ENCODE measurements around the gene SDCBP2. TPM values are rescaled to one million over a fixed set of nuclear protein-coding genes. Genes with fewer than 3 reads are reported as not detected.

The SDCBP2 gene
- polyA plus RNA-seq, 1 donor (not counting 4 experiments of a cell fraction or from before 2014, with no cell fraction given): 36.0 TPM

DNA sequence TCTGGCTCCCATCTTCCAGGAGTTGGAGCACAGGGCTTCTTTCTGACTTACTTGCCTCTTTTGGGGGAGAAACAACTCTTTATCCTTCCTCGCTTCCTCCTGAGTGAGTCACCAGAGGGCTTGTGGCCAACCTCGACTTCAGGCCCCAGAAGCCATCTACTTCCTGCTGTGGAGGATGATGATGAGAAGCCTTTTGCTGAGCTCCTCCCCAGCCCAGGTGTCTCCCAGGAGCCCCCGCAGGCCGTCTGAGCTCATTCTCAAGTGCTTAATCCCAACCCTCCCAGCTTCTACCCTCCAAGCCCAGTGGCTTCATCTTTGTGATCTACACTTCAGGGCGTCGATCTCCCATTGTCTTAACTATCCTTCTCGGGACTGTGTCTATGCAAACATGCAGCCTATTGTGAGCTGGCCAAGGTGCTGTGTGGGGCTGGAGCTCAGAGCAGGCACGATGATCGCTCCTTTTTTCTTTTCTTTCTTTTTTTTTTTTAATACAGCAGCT is 27.9 kb downstream of the SDCBP2 start:
- no peaks in the 10 kb centered on the region for H3K27me3 ChIP-seq (ENCODE audit: control insufficient read depth, extremely low read depth, insufficient read depth, low read length)
- H3K4me2 ChIP-seq (ENCODE audit: control insufficient read depth, extremely low read depth, insufficient read depth, low read depth, low read length): peak overlapping the region; percentile 4
- peaks cover 9% of the 10 kb centered on the region for H3K4me1 ChIP-seq (ENCODE audit: control insufficient read depth, extremely low read depth, insufficient read depth, low read length)
- H3K4me3 ChIP-seq (ENCODE audit: control insufficient read depth in 2 of 3, extremely low read depth in 1 of 3, insufficient read depth in 2 of 3, low read depth in 1 of 3, low read length in 3 of 3): no peak overlapping the region
- peak; percentile 95 for FAIRE-seq
- no peaks in the 10 kb centered on the region for H3K9me3 ChIP-seq (ENCODE audit: control insufficient read depth, low read depth, low read length)
- TF ChIP-seq, protein P1, sequence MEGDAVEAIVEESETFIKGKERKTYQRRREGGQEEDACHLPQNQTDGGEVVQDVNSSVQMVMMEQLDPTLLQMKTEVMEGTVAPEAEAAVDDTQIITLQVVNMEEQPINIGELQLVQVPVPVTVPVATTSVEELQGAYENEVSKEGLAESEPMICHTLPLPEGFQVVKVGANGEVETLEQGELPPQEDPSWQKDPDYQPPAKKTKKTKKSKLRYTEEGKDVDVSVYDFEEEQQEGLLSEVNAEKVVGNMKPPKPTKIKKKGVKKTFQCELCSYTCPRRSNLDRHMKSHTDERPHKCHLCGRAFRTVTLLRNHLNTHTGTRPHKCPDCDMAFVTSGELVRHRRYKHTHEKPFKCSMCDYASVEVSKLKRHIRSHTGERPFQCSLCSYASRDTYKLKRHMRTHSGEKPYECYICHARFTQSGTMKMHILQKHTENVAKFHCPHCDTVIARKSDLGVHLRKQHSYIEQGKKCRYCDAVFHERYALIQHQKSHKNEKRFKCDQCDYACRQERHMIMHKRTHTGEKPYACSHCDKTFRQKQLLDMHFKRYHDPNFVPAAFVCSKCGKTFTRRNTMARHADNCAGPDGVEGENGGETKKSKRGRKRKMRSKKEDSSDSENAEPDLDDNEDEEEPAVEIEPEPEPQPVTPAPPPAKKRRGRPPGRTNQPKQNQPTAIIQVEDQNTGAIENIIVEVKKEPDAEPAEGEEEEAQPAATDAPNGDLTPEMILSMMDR (optimal IDR thresholded peaks at IDR 0.05 in 1 of 3, IDR thresholded peaks at IDR 0.05 in 1 of 3, conservative IDR thresholded peaks at IDR 0.05 in 1 of 3; ENCODE audit: extremely low read depth in 1 of 3, insufficient read depth in 2 of 3, low read length in 3 of 3): no peak
- no peak for TF ChIP-seq EZH2 (IDR thresholded peaks at IDR 0.05; ENCODE audit: low read length)
- no peaks in the 10 kb centered on the region for H3K9me1 ChIP-seq (ENCODE audit: control insufficient read depth, extremely low read depth, insufficient read depth, low read length)
- peaks cover 0 to 8% of the 10 kb centered on the region in 2 experiments for H3K36me3 ChIP-seq (ENCODE audit: control insufficient read depth in 2 of 2, extremely low read depth in 1 of 2, insufficient read depth in 2 of 2, low read length in 2 of 2)
- no peak overlapping the region for H3K9ac ChIP-seq (ENCODE audit: control insufficient read depth, extremely low read depth, insufficient read depth, low read length)
- peak overlapping the region; percentile 56 for H2AFZ ChIP-seq (ENCODE audit: control insufficient read depth, low read length)
- dilution Hi-C loops (cut with MboI; ENCODE audit: extremely low pct_ligation_motif_present, low sequenced_read_pairs): no loop called here
- H4K20me1 ChIP-seq (ENCODE audit: control insufficient read depth, extremely low read depth, insufficient read depth, low read length): no peaks in the 10 kb centered on the region
- no peaks in the 10 kb centered on the region for H3K79me2 ChIP-seq (ENCODE audit: control insufficient read depth, insufficient read depth, low read length)
- no peak overlapping the region for H3K27ac ChIP-seq (ENCODE audit: control insufficient read depth, insufficient read depth, low read length)
- peak; percentile 77 for DNase-seq (ENCODE audit: low read depth, low spot score)

DNA sequence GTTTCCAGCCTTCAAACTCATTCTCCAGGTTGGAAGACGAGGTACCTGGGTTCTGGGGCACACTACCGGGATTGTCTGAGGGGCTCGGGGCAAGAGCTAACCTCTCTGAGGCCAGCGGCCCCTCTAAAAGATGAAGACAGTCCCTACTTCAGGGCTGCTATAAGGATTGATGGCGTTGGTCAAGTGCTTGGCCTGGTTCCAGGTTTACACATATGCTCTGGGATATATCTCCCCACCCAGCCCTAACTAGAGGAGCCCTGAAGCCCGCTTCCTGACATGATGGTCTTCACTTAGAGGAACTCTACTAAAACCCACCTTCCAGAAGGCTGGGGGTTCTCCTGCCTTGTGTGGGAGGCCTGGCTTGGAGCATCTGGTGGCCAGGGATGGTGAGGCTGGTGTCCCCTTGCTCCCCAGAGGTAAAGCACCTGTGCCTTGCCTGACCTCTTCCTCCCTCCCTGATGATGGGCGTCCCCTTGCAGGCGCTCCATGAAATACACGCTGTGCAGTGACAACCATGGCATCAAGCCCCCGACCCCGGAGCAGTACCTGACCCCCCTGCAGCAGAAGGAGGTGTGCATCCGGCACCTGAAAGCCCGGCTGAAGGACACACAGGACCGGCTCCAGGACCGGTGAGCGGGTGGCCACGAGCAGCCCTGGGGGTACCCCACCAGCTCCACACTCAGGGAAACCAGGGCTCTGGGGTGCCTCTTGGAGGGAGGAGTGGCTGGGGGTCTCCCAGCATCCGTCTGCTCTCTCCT is 28.7 kb downstream of the SDCBP2 start:
- Histone ChIP-seq H3K4me2 (ENCODE audit: control insufficient read depth, extremely low read depth, insufficient read depth, low read depth, low read length) (peak overlapping the region; percentile 4), H3K27ac (ENCODE audit: control insufficient read depth, insufficient read depth, low read length) (no peak overlapping the region), H3K4me3 (ENCODE audit: control insufficient read depth in 2 of 3, extremely low read depth in 1 of 3, insufficient read depth in 2 of 3, low read depth in 1 of 3, low read length in 3 of 3) (no peak overlapping the region), H3K79me2 (ENCODE audit: control insufficient read depth, insufficient read depth, low read length) (no peaks in the 10 kb centered on the region), H3K4me1 (ENCODE audit: control insufficient read depth, extremely low read depth, insufficient read depth, low read length) (peaks cover 9% of the 10 kb centered on the region), H3K9ac (ENCODE audit: control insufficient read depth, extremely low read depth, insufficient read depth, low read length) (no peak overlapping the region), H3K9me3 (ENCODE audit: control insufficient read depth, low read depth, low read length) (no peaks in the 10 kb centered on the region), H2AFZ (ENCODE audit: control insufficient read depth, low read length) (no peak overlapping the region), H3K36me3 (ENCODE audit: control insufficient read depth in 2 of 2, extremely low read depth in 1 of 2, insufficient read depth in 2 of 2, low read length in 2 of 2) (peaks cover 0 to 8% of the 10 kb centered on the region in 2 experiments), H3K9me1 (ENCODE audit: control insufficient read depth, extremely low read depth, insufficient read depth, low read length) (no peaks in the 10 kb centered on the region), H3K27me3 (ENCODE audit: control insufficient read depth, extremely low read depth, insufficient read depth, low read length) (no peaks in the 10 kb centered on the region), H4K20me1 (ENCODE audit: control insufficient read depth, extremely low read depth, insufficient read depth, low read length) (no peaks in the 10 kb centered on the region)
- no peak for FAIRE-seq
- dilution Hi-C loops (cut with MboI; ENCODE audit: extremely low pct_ligation_motif_present, low sequenced_read_pairs): no loop called here
- DNase-seq (ENCODE audit: low read depth, low spot score): no peak
- TF ChIP-seq EZH2 (IDR thresholded peaks at IDR 0.05; ENCODE audit: low read length): no peak
- TF ChIP-seq, protein P1 (optimal IDR thresholded peaks at IDR 0.05 in 1 of 3, IDR thresholded peaks at IDR 0.05 in 1 of 3, conservative IDR thresholded peaks at IDR 0.05 in 1 of 3; ENCODE audit: extremely low read depth in 1 of 3, insufficient read depth in 2 of 3, low read length in 3 of 3): no peak

All from keratinocyte (primary cell).